ENCODE measurements around the gene RNF10.
"Not testable (repeated sequence)": the region's sequence is repeated elsewhere in the genome, so short reads cannot be mapped to it uniquely, and the experiment has no call there.

The RNF10 gene

GRCh38 chr12:120581998-120582397 lies 47.8 kb downstream of the RNF10 start:
- DNase-seq: no peak

GRCh38 chr12:120583478-120584030 lies 49.4 kb downstream of the RNF10 start:
- DNase-seq: peak; percentile 81

GRCh38 chr12:120584343-120585149 lies 50.4 kb downstream of the RNF10 start:
- peak; percentile 82 for DNase-seq

- DNase-seq: no peak
Observed at GRCh38 chr12:120586206-120586605, 52.0 kb downstream of the RNF10 start.

GRCh38 chr12:120586860-120587259 lies 52.7 kb downstream of the RNF10 start:
- no peak for DNase-seq

GRCh38 chr12:120588371-120588770 lies 54.2 kb downstream of the RNF10 start:
- no peak for DNase-seq

- DNase-seq: no peak
Observed at GRCh38 chr12:120588948-120589930, 55.1 kb downstream of the RNF10 start.

GRCh38 chr12:120590741-120591407 lies 56.7 kb downstream of the RNF10 start:
- DNase-seq: no peak

- DNase-seq: no peak
Observed at GRCh38 chr12:120592121-120593049, 58.2 kb downstream of the RNF10 start.

- no peak for DNase-seq
Observed at GRCh38 chr12:120596901-120597300, 62.7 kb downstream of the RNF10 start.

GRCh38 chr12:120597861-120598260 lies 63.7 kb downstream of the RNF10 start:
- DNase-seq: no peak

GRCh38 chr12:120598674-120599463 lies 64.7 kb downstream of the RNF10 start:
- DNase-seq: peak; percentile 53

- DNase-seq: no peak
Observed at GRCh38 chr12:120599672-120600552, 65.8 kb downstream of the RNF10 start.

- DNase-seq: not testable (repeated sequence)
Observed at GRCh38 chr12:120602416-120602815, 68.3 kb downstream of the RNF10 start.

- DNase-seq: no peak
Observed at GRCh38 chr12:120610560-120610959, 76.4 kb downstream of the RNF10 start.

- DNase-seq: not testable (repeated sequence)
Observed at GRCh38 chr12:120611534-120611933, 77.4 kb downstream of the RNF10 start.

GRCh38 chr12:120614848-120615247 lies 80.7 kb downstream of the RNF10 start:
- DNase-seq: no peak

GRCh38 chr12:120617193-120617592 lies 83.0 kb downstream of the RNF10 start:
- not testable (repeated sequence) for DNase-seq

GRCh38 chr12:120617767-120618166 lies 83.6 kb downstream of the RNF10 start:
- not testable (repeated sequence) for DNase-seq
